H9 (cell line): ENCODE measurements around the gene LINC01488. TPM values are rescaled to one million over a fixed set of nuclear protein-coding genes. Genes with fewer than 3 reads are reported as not detected.

ENCODE experiments used
- DNase-seq: peaks from one replicate; pipeline ENCODE4 v3.0.0-alpha.2; 2017
- H2AFZ ChIP-seq: one replicate; pipeline ENCODE4 v1.6.1; 2013; ENCODE audit warnings: mild to moderate bottlenecking, low read length, control low read depth, moderate library complexity
- H2AK5ac ChIP-seq: 2 replicates; pipeline ENCODE4 v1.6.1; 2013; ENCODE audit warnings: low read length, control low read depth, mixed read lengths; ENCODE audit not compliant: insufficient read length
- H2BK120ac ChIP-seq: one replicate; pipeline ENCODE4 v1.6.1; 2013; ENCODE audit warnings: low read depth, mild to moderate bottlenecking, low read length, control low read depth, inconsistent platforms; ENCODE audit not compliant: poor library complexity, severe bottlenecking
- H2BK12ac ChIP-seq: 2 replicates; pipeline ENCODE4 v1.6.1; 2013; ENCODE audit warnings: low read length, control low read depth, mixed read lengths, low read depth; ENCODE audit not compliant: insufficient read length
- H2BK15ac ChIP-seq: 2 replicates; pipeline ENCODE4 v1.6.1; 2013; ENCODE audit warnings: low read depth, low read length, control low read depth
- H2BK20ac ChIP-seq: one replicate; pipeline ENCODE4 v1.6.1; 2013; ENCODE audit warnings: low read depth, mild to moderate bottlenecking, low read length, control low read depth, inconsistent platforms; ENCODE audit not compliant: poor library complexity, severe bottlenecking
- H2BK5ac ChIP-seq: 2 replicates; pipeline ENCODE4 v1.6.1; 2013; ENCODE audit warnings: low read length, control low read depth, mixed read lengths; ENCODE audit not compliant: insufficient read length
- H3K14ac ChIP-seq: 2 replicates; pipeline ENCODE4 v1.6.1; 2013; ENCODE audit warnings: low read length, control low read depth; ENCODE audit not compliant: insufficient read depth
- H3K18ac ChIP-seq: 2 replicates; pipeline ENCODE4 v1.6.1; 2013; ENCODE audit warnings: low read depth, mild to moderate bottlenecking, mixed read lengths, low read length, control low read depth; ENCODE audit not compliant: insufficient read length
- H3K23ac ChIP-seq: 2 replicates; pipeline ENCODE4 v1.6.1; 2013; ENCODE audit warnings: low read length, control low read depth, mixed read lengths, low read depth; ENCODE audit not compliant: insufficient read length
- H3K23me2 ChIP-seq: 2 replicates; pipeline ENCODE4 v1.6.1; 2013; ENCODE audit warnings: low read depth, mild to moderate bottlenecking, mixed read lengths, low read length, control low read depth; ENCODE audit not compliant: insufficient read length, poor library complexity, severe bottlenecking
- H3K27ac ChIP-seq: 2 replicates; pipeline ENCODE4 v1.5.1; 2013; ENCODE audit warnings: low read length, control low read depth, mixed read lengths, low read depth; ENCODE audit not compliant: insufficient read length
- H3K27me3 ChIP-seq: 2 replicates; pipeline ENCODE4 v1.6.1; 2013; ENCODE audit warnings: low read length, control low read depth, inconsistent platforms; ENCODE audit not compliant: insufficient read depth
- H3K4ac ChIP-seq: 2 replicates; pipeline ENCODE4 v1.6.1; 2013; ENCODE audit warnings: low read depth, mild to moderate bottlenecking, control low read depth, inconsistent platforms, low read length, moderate library complexity
- H3K4me1 ChIP-seq: 2 replicates; pipeline ENCODE4 v1.6.1; 2013; ENCODE audit warnings: low read length, control low read depth, inconsistent platforms; ENCODE audit not compliant: insufficient read depth
- H3K4me2 ChIP-seq: 2 replicates; pipeline ENCODE4 v1.6.1; 2013; ENCODE audit warnings: low read length, control low read depth, mixed read lengths; ENCODE audit not compliant: insufficient read length, insufficient read depth
- H3K56ac ChIP-seq: 2 replicates; pipeline ENCODE4 v1.6.1; 2013; ENCODE audit warnings: low read depth, mild to moderate bottlenecking, mixed read lengths, low read length, control low read depth; ENCODE audit not compliant: insufficient read length
- H3K79me1 ChIP-seq: 2 replicates; pipeline ENCODE4 v1.6.1; 2013; ENCODE audit warnings: low read depth, mild to moderate bottlenecking, moderate library complexity, low read length, control low read depth, inconsistent platforms; ENCODE audit not compliant: insufficient read depth, poor library complexity, severe bottlenecking
- H3K79me2 ChIP-seq: 2 replicates; pipeline ENCODE4 v1.6.1; 2013; ENCODE audit warnings: low read length, control low read depth, inconsistent platforms; ENCODE audit not compliant: insufficient read depth
- H3K9ac ChIP-seq: 2 replicates; pipeline ENCODE4 v1.6.1; 2013; ENCODE audit warnings: low read length, control low read depth, mixed read lengths; ENCODE audit not compliant: insufficient read length; ENCODE audit errors: extremely low read depth
- H3K9me3 ChIP-seq: one replicate; pipeline ENCODE4 v1.6.1; 2013; ENCODE audit warnings: low read depth, low read length, inconsistent platforms; ENCODE audit not compliant: control insufficient read depth
- H3T11ph ChIP-seq: one replicate; pipeline ENCODE4 v1.6.1; 2013; ENCODE audit warnings: mild to moderate bottlenecking, low read length, control low read depth, inconsistent platforms
- H4K20me1 ChIP-seq: one replicate; pipeline ENCODE4 v1.6.1; 2013; ENCODE audit not compliant: control insufficient read depth, insufficient read length, insufficient read depth
- H4K5ac ChIP-seq: 2 replicates; pipeline ENCODE4 v1.6.1; 2013; ENCODE audit warnings: low read depth, mild to moderate bottlenecking, mixed read lengths, low read length, control low read depth; ENCODE audit not compliant: insufficient read length
- H4K8ac ChIP-seq: replicated peaks from 2 replicates; pipeline ENCODE4 v1.6.1; 2013; ENCODE audit warnings: low read length, control low read depth, mixed read lengths, low read depth; ENCODE audit not compliant: insufficient read length
- H4K91ac ChIP-seq: 2 replicates; pipeline ENCODE4 v1.6.1; 2013; ENCODE audit warnings: low read depth, mild to moderate bottlenecking, moderate library complexity, mixed read lengths, low read length, control low read depth; ENCODE audit not compliant: insufficient read length
- H3K27ac Mint-ChIP-seq, 3 experiments: 2 replicates in 2 of 3; 3 replicates in 1 of 3; pipeline ENCODE4 v1.8.0; 2020 to 2021; ENCODE audit warnings: mixed read lengths in 3 of 3, mild to moderate bottlenecking in 1 of 3, moderate library complexity in 1 of 3
- H3K27me3 Mint-ChIP-seq: 2 replicates; pipeline ENCODE4 v1.8.0; 2021; ENCODE audit warnings: low read depth, mild to moderate bottlenecking, moderate library complexity, mixed read lengths
- H3K36me3 Mint-ChIP-seq, 3 experiments: 2 replicates in 2 of 3; 3 replicates in 1 of 3; pipeline ENCODE4 v1.8.0; 2020 to 2021; ENCODE audit warnings: low read depth in 3 of 3, mixed read lengths in 3 of 3; ENCODE audit not compliant: insufficient read depth in 1 of 3
- H3K4me1 Mint-ChIP-seq, 2 experiments: 2 replicates each; pipeline ENCODE4 v1.8.0; 2020; ENCODE audit warnings: mixed read lengths in 2 of 2
- H3K4me3 Mint-ChIP-seq, 2 experiments: 2 replicates in 1 of 2; 3 replicates in 1 of 2; pipeline ENCODE4 v1.8.0; 2020 to 2021; ENCODE audit warnings: mild to moderate bottlenecking in 2 of 2, mixed read lengths in 2 of 2, moderate library complexity in 1 of 2
- H3K9me3 Mint-ChIP-seq, 2 experiments: 2 replicates in 1 of 2; 3 replicates in 1 of 2; pipeline ENCODE4 v1.8.0; 2020; ENCODE audit warnings: mild to moderate bottlenecking in 2 of 2, mixed read lengths in 2 of 2, moderate library complexity in 1 of 2
- CTCF ChIP-seq: fragments of 200-600 bp; sonication (generic); conservative IDR thresholded peaks from 3 replicates; pipeline ENCODE4 v1.8.0; 2021; ENCODE audit warnings: antibody characterized with exemption, mild to moderate bottlenecking
- WGBS: extraction: QIAGEN DNeasy Blood & Tissue Kit; methylation state at CpG from one replicate; pipeline ENCODE4 v1.1.7; 2013; ENCODE audit warnings: missing lambda C conversion rate, low lambda C conversion rate, mixed read lengths; ENCODE audit not compliant: insufficient read length; ENCODE audit errors: extremely low coverage; 5-methylcytosine and 5-hydroxymethylcytosine counted together
- total RNA-seq: library from RNA; stranded (reverse); gene quantifications from 2 replicates; pipeline ENCODE4 v1.2.1, GENCODE V29; 2021

The LINC01488 gene
- total RNA-seq, 1 experiment from 2014 or later: not detected

- H3K9me3 Mint-ChIP-seq: no peaks in the 10 kb centered on the region
- Histone ChIP-seq H3K56ac (no peak overlapping the region), H3K27ac (no peak overlapping the region), H4K91ac (no peak overlapping the region), H3T11ph (no peak overlapping the region), H3K4me2 (no peak overlapping the region), H2BK12ac (no peak overlapping the region), H3K79me2 (no peaks in the 10 kb centered on the region), H3K4me1 (no peaks in the 10 kb centered on the region; the same call in 1 of the 2 replicates), H3K27me3 (no peaks in the 10 kb centered on the region), H2BK5ac (no peak overlapping the region), H4K5ac (no peak overlapping the region), H3K18ac (no peak overlapping the region), H4K8ac (no peak overlapping the region), H3K4ac (no peak overlapping the region), H3K9me3 (no peaks in the 10 kb centered on the region), H2BK20ac (no peak overlapping the region), H2BK120ac (no peak overlapping the region), H3K9ac (no peak overlapping the region), H2AK5ac (no peak overlapping the region), H3K23ac (no peak overlapping the region), H4K20me1 (no peaks in the 10 kb centered on the region), H2BK15ac (no peak overlapping the region), H3K23me2 (no peaks in the 10 kb centered on the region), H3K79me1 (no peaks in the 10 kb centered on the region), H3K14ac (no peak overlapping the region), H2AFZ (no peak overlapping the region)
- H3K4me1 Mint-ChIP-seq: peaks cover 18 to 23% of the 10 kb centered on the region in 2 experiments
- H3K36me3 Mint-ChIP-seq: no peaks in the 10 kb centered on the region
- no peak for DNase-seq
- no peak overlapping the region for H3K27ac Mint-ChIP-seq
- no peak overlapping the region; a peak in 1 of 5 replicates for H3K4me3 Mint-ChIP-seq
- no peak for TF ChIP-seq CTCF
- peaks cover 10% of the 10 kb centered on the region for H3K27me3 Mint-ChIP-seq
- no CpG with 5 or more reads among the region's 13 CpGs for WGBS
Observed at GRCh38 chr11:69484427-69485259, 3.2 kb downstream of the LINC01488 start.
